GM21447 (cell line): ENCODE measurements around the gene SEMA3C.

ENCODE experiments used
- ATAC-seq: cut with Tn5 transposase; IDR thresholded peaks from one replicate; pipeline ENCODE4 v1.9.1; 2021; ENCODE audit not compliant: unreplicated experiment

SEMA3C gene

DNA sequence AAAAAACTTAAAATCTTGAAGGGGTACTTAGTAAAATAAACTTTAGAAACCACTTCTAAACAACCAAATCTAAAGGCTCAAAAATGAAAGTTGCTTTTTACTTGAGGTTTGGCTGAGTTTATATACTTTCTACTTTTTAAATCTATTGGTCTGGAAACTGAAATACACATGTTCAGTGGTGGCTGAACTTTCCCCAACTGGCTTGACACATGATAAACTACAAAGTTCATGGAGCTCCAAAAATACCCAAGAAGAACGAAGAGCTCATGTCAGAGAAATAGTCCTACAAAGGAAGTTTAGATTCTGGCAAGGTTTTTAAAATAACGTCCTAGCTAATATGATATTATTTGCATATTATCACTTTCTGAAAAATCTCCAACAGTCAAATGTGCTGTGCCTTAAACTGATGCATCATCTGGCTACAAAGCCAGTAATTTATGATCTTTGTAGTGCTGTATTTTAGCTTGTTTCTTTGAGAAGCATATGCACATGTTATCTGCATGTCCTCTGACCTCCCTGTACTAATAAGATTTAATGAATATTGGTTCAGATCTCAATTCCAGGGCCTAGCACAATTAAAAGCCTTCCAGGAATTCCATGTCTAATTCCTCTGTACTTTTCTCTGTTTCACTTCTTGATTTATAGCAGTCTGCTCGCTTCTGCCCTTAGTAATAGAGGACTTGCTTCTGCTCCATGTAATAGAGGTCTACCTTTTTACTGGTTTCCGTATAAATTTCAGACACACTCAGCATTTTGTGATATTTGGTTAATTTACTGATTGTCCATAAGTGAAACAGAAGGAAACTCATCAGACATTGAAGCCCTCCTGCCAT, 28.2 kb downstream of the SEMA3C start:
- ATAC-seq = no peak

DNA sequence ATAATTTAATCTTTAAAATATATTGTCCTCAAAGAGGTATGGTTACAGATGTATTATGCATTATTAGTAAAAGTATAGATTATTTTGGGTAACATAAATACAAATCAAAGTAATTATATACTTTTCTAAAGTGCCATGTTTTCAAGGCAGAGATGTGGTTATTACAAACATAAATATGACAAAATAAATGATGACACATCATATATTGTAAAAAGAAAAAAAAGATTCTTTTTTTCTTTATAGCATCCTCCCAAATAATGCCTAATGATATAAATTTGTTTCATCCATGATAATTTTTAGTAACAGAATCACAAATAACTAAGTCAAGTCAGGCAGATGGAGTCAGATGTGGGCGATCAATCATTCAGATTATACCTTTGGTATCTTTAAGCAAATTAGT, 29.3 kb downstream of the SEMA3C start:
- no peak for ATAC-seq

DNA sequence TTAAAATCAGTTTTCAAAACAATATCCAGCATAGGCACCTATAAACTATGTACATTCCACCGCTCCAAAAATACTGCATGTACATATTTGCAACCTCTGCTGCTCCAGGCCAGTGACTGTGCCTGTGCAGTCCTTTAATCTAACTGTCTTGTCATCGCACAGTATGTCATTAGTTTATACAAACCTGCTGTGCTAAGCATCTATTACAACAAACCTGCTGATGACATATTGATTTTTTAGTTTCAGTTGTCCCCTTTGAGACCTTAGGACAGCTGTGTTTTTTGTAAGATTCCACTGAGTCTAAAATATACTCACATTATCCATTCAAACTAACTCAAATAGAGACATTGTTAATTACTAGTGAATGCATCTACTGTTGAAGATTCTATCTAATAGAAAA, 33.1 kb downstream of the SEMA3C start:
- ATAC-seq = no peak

DNA sequence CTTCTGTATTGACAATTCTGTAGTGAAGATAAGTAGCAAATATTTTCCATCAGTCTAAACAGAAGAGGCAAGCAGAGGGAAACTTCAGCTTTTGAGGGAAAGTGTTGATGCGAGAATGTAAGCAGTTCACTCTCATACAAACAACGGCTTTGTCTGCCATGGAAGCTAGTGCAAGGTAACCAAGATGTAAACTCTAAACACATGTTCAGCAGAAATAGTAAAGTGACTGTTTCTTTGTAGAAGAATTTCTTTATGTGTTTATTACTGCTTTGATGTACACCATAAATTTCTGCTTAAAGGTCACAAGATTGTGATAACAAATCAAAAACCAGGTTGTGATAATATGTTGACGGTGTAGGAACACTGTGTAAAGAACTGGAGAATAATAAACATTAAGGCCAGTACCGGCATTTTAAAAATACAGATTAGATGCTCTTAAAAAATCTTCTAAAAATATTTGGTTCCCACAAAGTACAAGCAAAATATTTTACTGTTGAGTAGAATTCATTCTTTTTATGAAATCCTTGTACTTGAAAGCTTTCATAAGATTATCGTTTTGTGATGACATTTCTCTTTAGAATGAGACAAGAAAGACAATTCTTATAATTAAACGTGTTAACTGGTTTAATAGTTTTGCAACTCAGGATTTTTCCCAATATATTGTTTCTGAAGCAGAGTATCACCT, 34.2 kb downstream of the SEMA3C start:
- no peak for ATAC-seq

DNA sequence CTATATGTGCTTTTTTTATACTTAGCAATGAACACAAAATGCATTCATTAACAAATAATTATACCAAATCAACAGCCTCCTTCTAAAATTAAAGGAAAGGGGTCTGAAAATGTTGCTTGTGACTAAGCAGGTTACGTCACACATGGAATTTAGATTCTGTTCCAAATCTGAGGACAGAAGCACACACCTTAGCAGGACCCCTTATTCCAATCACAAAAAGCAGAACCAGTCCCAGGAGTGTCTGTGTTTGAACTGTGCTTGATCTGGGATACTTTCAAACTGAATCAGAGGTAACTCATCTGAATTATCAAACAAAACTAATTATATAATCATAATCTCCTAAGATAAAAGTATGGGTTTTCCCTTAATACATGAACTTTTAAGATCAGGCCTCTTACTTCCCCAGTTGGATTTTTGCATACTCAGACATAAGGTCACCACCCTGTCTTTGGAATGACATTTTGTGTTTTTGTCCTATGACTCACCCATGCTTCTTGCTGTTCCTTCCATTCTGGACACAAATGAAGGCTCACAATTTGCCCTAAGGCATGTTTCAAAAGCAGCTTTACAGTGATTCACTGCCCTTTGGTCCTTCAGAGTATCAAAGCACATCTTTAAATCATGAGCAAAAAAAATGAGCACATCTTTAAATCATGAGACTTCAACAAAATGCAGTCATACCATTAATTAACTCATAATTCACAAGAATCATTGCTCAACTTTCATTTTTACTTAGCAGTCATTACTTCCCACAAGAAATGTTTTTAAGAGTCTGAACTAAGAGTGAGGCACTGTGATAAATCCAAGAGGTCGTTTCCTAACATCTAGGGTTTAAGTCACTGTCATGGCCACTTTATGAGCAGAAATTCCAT, 35.5 kb downstream of the SEMA3C start:
- ATAC-seq = no peak

DNA sequence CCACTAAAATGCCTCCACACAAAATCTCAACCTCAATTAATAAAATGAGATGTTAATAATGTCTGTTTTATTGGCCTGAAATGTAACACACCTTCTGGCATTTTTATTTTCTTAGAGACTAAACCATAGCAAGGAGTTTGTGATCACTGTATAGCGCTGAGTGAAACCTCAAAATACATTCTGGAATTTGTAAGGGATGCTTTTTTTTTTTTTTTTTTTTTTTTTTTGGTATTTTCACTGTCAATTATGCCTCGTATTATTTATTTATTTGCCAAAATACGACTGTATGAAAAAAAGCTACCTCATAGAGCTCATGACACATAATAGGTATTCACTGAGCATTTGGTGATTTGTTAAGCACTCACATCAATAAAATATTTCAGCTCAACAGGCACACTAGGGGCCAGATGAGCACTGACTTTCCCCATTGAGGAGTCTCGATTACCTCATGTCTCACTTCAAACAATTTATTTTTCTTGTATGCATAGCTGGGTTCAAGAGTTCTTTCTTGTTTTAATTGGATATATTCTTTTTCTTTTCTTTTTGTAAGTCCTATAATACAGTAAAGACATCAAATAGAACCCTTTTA, 36.5 kb downstream of the SEMA3C start:
- ATAC-seq = no peak

DNA sequence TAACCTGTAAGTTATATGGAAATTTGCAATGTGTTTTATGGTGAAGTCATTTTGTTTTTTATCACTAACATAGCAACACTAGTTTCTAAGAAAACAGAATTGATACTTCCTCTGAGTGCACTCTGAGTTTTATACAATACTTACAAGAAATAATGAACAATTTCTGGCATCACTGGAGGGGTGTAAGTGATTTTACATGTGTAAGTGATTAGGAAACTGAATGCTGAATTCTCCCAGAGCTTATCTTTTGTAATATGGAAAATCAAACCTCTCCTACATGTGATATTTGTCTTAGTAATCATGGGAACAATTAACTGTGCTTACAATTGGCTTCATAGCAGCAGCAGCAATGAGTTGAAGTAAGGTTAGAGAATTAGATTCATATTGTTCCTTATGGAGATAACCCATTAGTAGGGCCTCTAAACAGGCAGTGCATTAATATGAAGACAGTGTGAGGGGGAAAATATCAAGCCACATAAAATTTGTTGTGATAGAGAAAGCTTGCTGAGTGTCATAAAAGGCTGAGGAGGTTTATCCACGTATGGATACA, 37.4 kb downstream of the SEMA3C start:
- no peak for ATAC-seq

DNA sequence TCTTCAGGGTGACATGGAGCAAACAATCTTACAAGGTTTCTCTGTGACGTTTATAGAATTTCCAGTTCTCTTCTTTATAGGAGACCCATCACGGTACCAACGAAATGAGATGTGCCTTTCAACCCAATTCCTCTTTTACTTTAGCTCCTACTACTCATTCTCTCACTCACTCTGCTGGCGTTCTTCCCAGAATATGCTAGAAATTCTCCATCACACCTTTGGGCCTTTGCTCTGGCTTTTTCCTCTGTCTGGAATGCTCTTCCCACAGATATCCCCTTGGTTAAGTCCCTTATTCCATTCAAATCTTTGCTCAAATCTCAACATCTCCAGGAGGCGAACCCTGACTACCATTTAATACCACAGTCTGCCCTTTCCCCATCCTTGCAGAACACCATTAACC, 39.0 kb downstream of the SEMA3C start:
- no peak for ATAC-seq

DNA sequence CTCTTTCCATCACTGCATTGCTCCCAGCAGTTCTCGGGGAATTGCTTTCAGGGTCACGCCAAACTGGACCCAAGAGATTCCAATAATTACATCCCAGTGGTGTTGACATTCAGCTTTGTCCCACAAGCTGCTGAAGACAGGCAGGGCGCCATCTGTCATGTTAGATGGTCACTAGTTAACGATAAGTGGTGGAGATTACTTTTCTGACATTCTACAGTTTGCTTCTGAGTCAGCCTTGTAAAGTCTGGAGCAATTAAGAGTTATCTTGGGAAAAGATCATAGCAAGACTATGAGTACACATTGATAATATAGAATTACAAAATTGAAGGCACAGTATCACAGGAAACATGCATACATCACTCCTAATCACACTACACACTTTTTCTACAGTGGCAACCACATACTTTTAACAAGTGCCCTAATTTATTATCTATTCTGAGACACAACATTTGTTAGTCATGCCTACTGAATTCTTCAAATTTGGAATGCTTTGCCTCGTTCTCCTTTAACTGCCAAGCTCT, 41.9 kb downstream of the SEMA3C start:
- ATAC-seq = no peak

DNA sequence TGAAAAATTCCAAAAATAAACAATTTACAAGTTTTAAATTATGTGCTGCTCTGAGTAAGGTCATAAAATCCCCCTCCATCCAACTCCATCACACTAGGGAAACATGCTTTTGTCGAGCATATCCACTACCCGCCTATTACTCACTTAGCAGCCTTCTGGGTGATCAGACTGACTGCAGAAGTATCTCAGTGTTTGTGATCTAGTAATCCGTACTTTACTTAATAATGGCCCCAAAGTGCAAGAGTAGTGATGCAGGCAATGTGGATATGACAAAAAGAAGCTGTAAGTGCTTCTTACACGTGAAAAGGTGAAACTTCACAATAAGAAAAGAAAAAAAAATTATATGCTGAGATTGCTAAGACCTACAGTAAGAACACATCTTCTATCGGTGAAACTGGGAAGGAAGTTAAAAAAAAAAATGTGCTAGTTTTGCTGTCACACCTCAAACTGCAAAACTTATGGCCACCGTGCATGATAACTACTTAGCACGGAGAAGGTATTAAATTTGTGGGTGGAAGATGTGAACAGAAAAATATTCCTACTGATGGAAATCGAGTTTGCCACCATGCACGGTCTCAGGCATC, 43.2 kb downstream of the SEMA3C start:
- ATAC-seq = no peak

DNA sequence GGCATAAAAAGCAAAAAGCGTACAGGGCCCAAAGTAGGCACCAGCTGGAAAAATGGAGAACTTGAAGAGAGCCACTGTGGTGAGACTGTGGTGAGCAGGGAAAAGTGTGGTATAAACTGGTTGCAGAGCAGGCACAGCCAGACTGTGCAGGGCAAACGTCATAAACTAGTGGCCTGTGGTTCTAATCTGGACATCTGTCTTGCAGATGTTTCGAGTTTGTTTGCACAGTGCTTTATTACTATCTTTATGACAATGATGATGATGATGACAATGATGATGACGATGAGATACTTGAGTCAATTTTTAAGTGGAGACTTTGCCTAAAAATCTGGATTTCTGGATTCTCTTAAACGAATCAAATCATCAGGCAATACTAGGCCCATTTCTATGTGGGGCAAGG, 45.7 kb downstream of the SEMA3C start:
- no peak for ATAC-seq

DNA sequence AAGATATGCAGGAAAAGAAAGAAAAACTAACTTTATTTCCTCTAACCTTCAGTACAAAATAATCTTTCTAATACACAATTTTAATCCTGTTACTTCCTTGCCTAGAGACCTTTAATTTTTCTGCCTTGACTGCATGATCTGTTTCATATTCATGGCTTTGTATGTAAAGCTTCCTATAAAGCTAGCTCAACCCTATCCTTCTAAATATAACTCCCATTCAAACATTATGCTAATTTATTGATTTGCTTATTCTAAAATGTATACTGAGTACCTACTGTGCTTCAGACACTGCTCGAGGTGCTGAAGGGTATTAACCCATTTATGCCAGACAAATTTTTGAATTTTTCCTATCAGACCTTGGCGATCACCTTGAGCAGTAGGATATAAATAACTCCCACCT, 47.6 kb downstream of the SEMA3C start:
- ATAC-seq = no peak

DNA sequence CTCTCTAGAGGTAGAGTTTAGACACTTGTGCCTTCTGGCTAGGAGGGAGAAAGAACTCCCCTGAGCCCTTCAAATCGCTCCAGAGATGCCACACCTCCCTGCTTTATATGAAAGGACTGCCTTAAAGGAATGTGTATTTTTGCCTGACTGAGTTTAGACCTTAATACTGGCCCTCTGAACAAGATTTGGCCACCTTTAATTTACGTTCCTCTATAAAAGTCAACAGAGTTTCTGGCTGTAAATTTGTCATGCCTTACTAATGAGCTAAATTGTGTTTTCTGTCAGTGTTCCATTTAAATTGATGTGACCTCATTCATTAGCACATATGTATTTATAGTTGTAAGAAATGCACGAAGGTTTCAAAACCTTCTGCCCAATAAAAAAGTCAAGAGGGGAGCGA, 48.0 kb downstream of the SEMA3C start:
- ATAC-seq = no peak

DNA sequence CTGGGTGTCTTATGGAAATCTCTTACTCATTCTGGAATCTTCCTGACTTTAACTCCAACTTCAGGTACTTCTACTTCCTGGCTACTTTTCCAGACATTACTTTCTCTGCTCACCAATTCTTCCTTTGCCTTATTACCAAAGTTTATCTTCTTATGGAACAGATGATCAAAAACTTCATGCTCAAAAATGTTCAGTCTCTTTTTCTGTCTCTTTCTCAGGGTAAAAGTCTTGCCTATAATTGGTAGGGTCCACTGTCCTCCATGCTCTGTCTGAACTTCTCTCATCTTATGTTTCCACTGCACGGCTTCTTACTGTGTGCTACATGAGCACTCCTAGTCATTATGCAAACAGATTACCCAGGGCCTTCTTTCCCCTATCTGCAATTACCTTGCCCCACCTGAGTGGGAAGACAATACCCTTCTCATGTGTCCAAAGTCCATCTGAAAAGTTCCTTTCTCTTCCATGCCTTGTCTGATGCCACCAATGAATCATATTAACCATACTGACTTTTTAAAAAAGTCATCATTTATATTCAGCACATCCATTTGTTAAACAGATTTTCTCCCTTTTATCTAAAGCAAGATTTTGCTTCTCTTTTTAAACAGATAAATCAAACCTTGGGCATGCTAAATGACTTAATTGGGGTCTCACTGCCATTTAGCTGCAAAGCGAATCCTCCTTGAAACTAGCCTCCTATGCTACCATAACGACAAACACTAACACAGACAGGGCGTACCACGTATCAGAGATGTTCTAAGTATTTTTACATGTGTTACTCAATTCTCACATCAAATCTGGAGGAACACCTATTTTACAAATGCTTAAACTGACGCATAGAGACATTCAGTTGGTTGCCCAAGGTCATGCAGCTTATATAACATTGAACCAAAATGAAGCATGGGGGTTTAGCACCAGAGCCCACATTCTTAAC, 48.8 kb downstream of the SEMA3C start:
- ATAC-seq = no peak

DNA sequence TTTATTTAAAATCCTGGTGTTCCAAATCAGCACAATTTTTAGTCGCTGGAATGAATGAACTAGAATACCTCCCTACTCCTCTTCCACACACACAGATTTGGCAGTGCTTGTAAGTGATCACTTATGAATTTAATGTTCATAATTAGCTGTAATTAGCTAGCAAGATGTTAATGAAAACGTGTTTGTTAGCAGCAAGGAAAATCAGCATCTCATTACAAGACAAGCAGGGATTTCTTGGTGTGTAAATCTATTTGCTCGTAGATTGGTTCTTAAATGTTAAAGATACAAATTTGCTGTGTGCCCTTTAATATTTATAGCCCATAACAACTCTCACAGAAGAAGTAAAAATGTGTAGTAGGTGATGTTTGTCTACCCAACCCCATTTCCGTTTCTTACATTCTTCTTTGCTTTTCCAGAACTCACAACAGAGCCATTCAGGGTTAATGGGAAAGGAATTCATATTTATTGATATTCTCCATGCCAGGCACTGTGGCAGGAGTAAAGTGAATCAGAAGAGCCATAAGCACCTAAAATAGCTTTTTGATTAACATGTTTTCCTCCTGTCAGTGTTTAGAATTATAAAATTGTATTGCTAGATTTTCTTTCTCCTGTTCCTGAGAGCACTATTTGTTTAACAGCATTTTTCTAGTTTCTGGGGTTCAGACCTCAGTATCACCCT, 49.6 kb downstream of the SEMA3C start:
- no peak for ATAC-seq

DNA sequence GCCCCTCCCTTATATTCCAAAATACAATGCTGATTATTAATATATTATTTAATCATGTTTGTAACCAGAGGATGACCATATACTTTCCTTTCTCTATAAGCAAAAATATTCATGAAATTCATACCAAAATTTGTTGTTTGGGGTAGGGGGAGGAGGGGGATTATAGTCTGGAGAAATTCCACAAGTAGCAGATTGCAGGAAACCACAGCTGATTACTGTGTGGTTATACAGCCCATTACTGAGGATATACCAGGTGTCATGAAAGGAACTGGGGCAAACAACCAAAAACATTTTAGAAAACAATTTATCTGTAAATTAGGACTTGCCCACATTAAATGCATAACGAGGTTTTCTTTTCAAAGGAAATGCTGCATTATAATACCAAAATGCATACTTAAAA, 50.3 kb downstream of the SEMA3C start:
- ATAC-seq = no peak

DNA sequence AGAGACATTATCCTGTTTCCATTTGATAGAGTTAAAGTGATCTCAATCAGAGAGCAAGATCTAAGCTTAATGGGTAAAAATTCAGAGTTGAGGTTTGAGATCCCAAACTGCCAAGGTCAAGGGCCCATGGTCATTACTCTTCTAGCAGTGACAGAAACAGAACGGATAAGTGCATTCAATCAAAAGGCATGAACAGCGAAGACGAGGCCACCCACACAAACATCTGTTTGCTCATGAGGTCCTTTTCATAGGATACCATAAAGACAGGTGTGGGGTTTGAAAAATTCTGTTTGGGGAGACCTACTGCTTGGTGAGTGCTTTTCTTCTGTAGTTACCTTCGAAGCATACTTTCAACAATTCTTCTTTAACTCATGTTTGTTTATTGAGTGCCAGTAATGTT, 58.3 kb downstream of the SEMA3C start:
- ATAC-seq = no peak

DNA sequence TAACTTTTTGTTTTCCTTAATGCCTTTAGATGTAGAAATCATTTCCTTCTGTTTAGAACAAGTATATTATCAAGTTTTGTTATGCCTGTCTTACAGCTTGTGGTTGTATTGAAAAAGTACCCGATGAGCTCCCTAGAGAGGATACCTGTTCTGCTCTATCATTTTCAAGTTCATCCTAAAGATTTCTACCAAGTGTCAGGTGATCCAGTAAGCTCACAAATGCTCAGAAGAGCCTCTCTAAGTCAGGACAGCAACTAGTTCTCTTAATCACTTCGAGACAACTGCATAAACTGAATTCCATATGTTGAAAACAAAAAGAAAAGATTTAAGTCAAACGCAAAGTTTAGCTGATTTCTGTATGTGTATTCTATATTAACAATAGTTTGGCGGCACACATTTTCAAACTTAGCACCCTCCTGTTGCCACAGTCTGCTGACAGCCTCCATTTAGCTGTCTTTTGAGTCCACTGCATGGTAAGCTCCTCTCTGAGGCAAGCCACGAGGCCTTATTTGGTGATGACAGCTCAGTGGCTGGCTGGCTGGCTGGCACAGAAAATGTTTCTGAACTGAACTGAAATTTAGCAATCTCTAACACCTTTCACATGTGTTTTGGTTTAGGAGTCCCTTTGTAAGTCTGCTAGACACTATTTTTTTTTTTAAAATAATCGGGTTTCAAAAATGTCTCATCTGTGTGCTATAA, 59.4 kb downstream of the SEMA3C start:
- ATAC-seq = no peak
